Amygdala (tissue), 56 donors: ENCODE measurements around the gene PPP1R15B.

Experiments used
- DNase-seq, 56 donors: peaks; one replicate each; lab custom pipeline; 2025; lab: John Stamatoyannopoulos, UW

PPP1R15B gene

DNA sequence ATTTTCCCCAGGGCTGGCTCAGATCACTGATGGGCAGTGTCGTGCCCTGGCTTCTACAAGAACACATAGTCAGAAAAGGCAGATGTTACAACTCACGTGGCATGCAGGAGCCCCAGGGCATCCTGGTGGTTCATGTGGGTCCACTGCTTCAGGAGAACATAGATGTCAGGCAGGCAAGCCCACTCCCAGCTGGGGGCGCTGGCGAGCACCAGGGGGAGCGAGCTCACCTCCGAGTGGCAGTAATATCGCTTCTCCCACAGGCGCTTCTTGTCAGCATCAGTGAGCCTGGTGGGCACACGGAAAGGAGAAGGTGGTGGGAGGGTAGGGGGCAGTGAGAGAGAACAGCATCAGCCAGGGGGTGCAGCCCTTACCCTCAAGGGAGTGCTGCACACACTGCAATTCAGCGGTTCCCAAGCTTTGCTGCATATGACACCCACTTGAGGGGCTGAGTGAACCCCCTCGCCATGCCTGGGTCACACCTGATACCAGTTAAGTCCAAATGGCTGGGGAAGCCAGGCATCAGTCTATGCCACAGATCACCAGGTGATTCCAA is 34.3 kb upstream of the PPP1R15B start:
- peak in 4 of 56 donors; percentile 13 to 44 (median 22) for DNase-seq

DNA sequence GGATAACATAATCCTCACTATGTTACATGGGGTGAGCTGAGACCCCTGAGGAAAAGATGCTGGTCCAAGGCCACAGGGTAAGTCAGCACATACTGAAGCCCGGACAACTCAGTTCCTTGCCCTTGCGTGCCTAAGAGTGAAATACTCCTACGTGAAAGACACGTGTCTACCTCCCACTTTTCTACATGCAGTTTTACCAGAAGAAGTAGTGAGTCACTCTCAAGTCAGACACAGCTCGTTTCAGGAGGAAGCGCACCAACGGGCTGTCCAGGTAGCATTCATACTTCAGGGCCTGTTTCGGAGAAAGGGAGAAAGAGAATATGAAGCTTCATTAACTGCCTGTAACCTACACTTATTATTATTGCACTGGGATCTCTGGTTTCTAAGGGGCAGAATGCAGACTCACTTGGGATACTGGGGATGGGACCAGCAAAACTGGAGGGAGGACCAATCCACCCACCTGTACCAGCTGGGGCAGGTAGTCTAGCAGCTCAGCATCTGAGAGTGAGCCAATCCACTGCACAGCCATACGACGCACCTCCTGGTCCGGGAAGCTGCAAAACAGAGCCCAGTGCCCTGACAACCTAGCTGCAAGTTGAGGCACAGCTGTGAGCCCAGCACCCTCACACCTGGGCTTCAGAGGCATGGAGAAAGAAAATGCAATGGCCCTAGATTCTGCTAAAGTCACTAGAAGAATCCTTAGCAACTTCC is 32.4 kb upstream of the PPP1R15B start:
- DNase-seq, result no peak

DNA sequence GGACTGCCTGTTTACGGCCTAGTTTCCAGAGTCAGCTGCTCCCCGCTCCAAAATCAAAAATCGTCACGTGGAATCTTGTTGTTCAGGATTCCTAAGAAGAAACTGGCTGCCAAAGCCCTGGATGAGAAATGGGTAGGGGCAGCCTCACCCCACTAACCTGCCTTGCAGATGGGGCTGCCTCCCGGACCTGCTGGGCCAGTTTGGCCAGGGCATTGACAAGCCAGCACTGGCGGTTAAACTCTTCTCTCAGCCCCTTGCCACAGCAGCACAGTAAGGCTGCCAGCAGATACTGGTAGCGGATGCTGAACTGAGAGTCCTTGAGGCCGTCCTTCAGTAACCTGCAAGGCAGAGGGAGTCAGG is 31.6 kb upstream of the PPP1R15B start:
- DNase-seq, result no peak

DNA sequence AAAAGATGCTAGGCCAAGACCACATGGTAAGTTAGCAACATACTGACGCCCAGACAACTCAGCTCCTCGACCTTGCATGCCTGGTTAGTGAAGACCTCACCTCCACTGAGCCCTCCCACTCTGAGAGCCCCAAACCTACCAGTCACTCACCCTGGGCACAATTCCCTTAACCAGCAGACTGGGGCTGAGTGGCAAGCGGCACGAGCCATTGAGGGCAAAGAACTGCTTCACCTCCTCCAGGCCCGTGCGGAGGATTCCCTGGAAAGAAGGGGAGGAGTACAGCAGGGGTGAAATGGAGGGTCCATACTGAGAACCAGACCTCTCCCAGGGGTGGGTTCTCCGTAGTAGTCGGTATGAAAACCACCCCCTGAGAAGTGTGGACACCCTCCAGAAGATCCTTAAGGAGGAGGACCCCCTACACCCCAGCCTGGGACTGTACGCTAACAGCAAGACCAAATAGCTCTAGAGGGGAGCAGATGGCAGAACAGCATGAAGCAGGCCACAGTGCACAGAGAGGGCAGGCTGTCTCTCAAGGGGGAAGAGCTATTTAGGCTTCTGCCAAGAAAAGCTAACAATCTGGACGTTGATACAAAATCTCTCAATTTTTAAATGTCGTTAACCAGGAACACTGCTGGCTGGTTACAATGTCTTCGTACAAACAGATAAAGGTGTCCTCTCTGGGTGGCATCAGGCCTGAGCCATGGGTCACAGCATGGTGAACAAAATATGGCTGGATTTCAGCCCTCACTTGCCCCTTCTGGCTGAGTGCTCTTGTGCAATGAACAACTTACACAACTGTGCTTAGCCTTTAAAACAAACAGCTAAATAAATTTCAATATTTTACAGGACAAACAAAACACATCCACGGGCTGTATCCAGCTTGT is 31.0 kb upstream of the PPP1R15B start:
- DNase-seq, result no peak

DNA sequence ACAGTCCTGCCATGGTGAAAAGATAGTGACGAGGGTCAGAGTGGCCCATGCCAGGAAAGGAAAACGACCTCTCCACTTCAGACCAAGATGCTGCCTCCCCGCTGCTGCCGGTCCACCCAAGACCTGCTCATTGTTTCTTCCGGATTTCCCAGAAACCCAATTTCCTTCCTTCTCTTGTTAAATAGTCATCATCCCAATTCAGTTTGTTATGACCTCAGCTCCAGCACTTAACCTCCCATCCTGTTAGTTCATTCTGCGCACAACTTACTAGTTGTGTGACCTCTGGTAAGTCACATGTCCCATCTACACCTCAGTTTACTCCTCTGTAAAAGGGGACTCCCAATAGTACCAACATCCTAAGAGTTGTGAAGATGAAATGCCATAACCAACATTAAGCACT is 29.9 kb upstream of the PPP1R15B start:
- no peak for DNase-seq

DNA sequence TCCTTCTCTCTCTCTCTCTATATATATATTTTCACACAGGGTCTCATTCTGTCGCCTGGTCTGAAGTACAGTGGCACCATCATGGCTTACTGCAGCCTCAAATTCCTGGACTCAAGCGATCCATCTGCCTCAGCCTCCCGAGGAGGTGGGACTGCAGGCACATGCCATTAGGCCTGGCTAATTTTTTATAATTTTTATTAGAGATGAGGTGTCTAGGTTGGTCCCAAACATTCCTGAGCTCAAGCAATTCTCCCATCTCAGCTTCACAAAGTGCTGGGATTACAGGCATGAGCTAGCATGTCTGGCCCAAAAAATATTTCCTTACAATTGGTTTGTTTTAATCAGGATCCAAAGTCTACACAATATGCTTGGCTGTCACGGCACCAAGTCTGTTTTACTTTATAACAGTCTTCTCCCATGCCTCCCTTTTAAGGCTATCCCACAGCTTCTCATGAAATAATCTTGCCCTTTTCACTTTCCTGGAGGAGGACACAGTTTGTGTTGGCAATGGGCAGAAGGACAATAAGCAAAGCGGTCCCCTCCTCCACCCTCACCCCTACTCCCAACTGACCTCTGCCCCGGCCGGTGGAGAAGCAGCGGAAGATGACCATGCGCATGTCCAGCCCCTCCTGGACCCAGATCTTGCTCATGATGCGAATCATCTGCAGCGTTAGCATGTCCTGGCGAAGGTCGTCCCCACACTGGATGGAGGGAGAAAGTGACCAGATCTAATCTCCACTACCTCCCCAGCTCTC is 28.2 kb upstream of the PPP1R15B start:
- DNase-seq, result no peak

DNA sequence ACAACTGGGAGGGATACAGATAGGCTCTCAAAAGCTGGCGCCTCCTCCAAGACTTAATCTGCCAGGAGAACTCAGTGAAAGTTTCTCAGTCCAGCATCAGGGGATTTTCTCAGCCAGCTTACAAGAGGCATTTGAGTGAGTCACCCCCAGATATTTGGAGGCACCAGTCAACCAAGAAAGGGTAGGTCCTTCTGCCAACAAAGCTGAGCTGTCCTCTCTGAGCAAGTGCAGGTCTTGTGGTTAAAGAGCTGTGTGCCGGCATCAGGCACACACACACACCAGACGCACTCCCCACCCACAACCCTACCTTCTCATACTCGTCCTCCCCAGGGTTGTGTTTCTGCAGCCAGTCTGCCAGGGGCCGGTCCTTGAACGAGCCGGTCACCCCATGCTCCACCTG is 27.0 kb upstream of the PPP1R15B start:
- DNase-seq, result no peak

DNA sequence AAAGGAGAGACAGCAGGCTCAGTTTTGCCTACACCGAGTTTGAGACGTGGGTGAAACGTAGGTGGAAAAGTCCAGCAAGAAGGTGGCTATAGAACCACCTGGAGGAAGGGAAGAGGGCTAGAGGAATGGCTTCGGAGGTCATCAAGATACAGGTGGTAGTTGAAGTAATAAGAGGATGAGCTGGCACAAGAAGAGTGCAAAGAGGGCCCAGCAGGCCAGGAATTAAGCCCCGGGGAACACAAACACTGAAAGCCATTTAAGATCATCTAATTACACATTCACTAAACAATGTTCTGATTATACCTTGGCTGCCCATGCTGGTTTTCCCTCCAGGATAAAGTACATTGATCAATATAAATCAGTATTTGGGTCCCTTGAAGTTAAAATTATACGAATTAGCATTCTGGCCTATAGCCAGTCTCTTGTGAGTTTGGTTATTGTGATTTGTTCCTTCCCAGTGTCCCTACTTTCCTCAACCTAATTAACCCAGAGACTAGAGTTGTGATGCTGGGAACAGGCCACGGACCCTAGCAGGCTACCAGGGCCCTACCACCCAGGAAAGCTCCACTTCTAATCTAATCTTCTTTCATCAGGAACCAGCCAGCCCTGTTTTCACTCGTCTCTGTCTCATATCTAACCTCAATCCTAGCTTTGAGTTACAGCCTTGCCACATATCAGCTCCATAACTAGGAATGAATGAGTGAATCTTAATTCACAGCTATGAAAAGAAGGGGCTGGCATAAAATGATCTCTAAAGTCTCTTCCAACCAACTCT is 26.4 kb upstream of the PPP1R15B start:
- DNase-seq, result no peak

DNA sequence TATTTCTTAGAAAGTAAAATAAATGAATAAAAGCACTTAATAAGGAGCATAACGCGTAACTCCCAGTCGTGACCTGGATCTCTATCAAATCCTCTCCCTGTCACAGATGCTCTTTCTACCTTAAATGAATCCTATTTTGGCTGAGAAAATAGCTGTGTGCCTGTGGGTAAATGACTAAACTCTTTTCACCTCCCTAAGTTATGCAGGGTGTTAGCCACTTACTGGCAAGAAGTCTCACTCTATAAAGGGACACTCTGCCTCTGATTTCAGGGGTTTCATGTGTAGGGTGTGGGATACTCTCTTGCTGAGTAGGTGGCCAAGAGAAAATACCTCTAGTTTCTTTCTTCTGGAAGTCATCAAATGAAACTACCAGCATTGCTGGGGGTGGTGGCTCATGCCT is 24.3 kb upstream of the PPP1R15B start:
- no peak for DNase-seq

DNA sequence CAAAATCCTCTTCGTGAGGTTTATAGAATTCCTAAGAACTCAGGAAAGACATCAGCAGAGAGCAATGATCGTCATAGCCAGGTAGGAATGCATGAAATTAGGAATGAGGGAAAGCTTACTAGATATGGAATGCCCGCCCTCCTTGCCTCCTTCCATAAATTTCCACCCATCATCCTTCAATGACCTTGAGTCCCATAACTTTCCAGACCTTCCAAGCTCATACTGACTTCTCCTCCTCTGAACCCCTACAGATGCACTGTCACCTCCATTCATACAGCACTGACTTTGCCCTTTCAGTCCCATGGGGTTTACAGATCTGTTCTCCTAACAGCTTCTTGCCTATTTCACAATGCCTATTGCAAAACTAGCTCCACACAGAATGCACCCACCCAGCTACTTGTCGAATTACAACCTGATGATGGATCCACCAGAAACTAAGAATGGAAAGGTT is 23.8 kb upstream of the PPP1R15B start:
- DNase-seq, result no peak

DNA sequence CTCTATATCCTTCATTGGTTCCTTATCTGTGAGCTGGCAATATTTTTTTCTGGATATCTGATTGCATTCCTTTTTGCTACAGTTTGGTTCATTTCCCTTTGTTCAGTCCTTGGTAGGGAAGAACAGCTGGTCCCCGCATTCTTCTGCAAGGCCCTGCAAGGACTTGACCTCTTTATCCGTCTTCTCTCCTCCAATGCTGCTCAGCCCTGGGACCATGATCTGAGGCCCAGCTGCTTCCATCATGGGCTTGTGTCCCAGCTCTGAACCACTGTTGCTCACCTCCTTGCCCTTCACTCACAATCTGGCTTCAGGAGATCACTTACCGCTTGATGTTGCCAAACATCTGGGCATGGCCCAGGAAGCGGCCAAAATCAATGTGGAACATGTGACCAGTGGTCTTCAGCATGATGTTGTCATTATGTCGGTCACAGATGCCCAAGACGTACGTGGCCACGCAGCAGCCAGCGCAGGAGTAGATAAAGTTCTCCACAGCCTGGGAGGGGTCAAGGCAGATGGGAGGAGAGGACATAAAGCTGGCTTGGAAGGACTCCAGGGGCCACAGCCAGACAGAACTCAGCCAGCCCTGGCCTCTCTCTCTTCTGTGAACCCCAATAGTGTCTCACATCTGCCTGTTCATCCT is 22.6 kb upstream of the PPP1R15B start:
- no peak for DNase-seq

DNA sequence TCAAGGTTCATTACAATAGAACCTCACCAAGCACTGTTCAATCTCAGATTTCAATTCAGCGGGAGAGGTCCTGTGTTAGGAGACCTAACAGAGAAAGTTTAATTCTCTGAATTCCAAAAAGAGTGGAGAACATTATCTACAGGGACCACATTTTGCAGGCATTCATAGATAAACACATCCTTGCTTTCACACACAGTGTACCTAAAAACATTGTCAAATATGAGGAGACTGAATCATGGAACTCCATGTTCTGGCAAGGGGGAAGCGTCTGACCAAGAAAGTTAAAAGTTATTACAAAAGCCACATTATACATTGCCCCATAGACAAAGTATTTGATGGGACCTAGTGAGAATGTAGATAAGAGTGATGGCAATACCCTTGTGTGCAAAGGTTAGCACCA is 21.1 kb upstream of the PPP1R15B start:
- no peak for DNase-seq

DNA sequence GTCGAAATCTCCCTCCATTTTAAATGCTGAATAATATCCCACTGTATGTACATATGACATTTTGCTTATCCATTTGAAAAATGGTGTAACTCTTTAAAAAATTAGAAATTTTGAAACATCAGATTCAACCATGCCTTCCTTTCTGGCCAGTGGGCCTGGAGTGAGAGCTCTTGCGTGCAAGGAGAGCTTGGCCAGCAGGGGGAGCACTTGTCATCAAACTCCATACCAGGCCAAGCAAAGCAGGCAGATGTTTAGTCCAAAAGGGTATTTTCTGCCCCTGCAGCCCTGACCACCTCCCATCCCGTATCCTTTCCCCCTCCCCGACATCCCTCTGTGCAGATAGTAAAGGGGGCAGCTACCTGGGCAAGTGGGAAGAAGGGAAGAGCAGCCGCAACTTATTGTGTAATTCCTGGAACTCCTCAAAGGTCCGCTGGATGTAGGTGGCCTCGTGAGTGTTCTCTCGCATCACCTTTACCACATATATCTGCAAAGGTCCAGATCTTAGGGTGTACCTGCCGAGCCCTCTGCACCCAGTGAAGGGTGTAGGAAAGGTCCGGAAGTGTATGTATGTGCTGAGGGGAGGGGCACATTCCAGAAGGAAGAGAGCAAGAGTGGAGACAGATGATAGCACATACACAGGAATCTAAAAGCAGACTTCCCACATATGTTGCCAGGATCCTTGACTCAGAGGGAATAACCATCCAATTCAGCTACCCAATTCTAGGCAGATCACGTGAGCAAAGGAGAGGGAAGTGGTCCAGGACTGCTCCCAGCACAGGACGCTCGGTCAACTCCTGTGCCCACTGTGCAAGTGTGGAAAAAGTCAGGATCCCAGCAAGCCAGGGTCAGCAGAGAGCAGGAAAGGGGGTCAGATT is 19.9 kb upstream of the PPP1R15B start:
- DNase-seq, result peak in 49 of 56 donors; percentile 9 to 87 (median 49)

DNA sequence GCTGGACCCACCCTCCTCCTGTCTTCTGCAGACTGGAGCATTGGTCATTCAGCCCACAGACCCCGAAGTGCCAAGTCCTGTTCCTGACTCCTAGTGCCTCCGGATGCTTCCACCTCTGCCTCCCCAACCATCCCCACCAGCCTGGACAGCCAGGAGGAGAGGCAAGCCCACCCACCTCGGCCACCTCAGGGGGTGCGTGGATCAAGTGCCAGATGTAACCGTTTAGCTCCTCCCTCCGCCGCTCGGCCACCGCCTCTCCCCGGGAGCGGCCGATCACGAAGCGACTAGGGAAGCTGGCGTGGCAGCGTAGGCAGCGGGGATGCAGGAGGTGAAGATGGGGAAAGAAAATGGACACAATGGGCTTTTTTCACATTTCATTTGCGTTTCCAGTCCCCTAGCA is 18.1 kb upstream of the PPP1R15B start:
- DNase-seq, result no peak

DNA sequence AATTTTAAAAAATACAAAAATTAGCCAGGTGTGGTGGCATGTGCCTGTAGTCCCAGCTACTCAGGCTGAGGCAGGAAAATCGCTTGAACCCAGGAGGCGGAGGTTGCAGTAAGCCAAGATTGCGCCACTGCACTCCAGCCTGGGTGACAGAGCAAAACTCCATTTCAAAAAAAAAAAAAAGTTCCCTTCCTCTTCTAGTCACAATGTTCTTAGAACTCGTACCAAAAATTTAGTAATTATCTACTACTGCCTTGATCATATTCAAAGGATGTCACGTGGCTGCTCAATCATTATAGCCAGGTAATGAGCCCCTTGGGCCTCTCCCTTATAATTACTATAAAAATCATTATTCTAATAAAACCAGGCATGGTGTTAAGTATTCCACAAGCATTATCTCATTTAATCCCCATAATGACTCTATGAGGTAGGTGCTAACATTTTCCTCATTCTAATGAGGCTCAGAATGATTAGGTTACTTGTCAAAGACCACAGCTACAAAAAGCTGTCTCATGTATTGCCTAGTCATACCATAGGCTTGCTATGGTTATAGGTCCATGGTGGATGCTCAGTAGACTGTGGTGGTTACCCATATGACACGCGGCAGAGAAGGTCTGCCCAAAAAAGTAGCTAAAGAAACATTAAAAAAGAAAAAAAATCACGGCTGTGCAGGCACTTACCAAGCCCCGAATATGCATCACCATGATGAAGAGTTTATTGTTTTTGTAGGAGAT is 15.5 kb upstream of the PPP1R15B start:
- no peak for DNase-seq

DNA sequence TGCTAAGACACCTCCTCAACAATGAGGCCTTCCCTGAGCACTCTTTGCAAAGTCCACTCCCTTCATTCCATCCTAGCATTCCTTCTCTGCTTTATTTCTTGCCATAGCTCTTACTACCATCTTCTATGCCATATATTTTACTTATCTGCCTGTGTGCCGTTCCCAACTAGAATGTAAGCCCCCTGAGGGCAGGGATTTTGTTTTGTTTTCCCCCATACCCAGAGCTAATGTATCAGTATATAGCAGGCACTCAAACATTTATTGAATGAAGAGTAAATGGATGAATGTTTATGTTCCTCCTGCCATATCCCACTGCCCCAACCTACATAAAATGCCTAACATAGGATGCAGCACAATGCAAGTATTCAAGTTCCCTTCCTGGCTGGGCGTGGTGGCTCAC is 14.9 kb upstream of the PPP1R15B start:
- no peak for DNase-seq

DNA sequence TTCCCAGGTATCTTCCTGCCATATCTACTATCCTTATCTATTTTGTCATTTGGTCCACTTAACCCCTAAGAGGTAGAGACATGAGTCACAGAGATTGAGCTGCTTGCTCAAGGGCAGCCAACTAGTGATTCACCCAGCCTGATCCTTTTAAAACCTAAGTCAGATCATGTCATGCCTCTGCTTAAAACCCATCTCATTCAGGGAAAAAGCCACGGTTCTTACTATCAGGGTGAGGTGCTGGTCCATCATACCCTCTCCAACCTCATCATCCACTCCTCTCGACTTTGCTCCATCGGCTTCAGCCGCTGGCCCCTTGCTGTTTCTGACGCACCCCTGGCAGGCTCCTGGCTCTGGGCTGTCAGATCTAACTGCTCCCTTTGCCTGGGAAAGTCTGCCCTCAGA is 14.4 kb upstream of the PPP1R15B start:
- no peak for DNase-seq

DNA sequence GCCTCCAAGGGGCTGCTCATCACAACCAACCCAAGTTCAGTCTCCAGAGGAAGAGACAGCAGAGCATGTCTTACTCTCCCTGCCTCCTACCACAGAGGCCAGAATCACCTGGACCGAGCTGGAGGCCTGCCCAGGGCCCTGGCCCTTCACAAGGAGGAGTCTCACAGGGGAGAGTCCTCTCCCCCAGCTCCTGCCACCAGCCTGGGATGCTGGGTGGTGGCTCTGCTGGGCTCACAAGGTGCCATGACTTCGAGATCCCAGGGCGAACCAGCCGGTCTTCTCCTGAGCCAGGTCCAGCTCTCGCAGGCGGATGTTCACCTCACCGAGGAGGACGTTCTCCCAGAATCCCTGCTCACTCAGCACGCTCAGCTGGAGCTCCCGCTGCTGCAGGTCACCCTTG is 13.0 kb upstream of the PPP1R15B start:
- DNase-seq, result no peak
